ENCODE measurements around the gene ZYX.

The ZYX gene

DNA sequence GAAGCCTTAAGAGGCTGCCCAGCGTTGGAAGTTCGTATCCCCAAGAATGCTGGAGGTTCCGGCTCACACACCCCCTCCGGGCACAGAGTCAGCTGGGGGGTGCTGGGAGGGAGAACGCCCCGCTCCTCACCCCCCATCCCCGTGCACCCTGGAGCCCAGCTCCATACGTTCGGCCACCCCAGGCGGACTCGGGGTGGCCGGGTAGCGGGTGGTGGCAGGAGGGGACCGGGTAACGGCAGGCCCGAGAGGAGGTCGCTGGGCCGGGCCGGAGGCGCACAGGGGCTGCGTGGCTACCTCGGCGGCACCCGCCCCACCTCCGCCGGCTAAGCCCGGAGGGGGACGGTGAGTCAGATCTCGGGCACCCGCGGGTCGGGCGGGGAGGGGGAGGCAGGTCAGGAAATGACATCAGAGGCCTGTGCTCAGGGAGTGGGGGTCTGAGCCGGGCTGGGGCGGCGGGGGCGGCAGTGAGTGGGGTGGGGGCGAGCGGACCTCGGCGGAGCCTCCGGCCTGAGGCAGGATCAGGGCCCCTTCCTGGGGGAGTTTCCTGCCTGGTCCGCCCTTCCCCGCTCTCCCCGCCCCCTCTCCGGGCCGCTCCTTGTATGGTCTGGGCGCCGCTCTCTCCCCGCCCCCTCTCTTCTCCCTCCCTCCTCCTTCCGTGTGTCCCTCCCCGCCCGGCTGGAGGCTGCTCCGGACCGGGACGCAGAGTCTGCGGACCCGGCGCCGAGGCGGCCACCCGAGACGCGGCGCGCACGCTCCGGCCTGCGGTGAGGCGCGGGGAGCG, at the start of gene ZYX:
Gene ZYX (plus strand): TSS at position 700 of the 781 bp plus-strand sequence. CDS start 227 bp downstream, outside the sequence.
- peak; percentile 78 to 79 for DNase-seq (ENCODE audit: low read depth in 1 of 2, low spot score in 1 of 2)

DNA sequence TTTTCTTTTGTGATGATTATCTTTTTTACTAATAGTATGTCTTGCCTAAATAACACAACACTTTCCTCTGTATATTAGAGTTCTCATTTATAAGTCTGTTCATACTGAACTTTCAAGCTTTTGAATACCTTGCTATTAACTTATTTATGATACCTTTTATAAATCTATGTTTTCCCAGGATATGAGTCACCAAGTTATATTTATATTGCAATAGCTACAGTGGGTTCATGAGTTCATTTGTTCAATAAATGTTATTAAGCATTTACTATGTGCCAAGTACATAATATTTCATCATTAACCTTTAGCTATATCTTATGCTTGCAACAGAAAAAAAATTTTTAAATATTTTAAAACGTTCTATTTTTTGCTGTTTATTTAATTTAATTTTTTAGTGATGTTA, 46.9 kb upstream of the ZYX start:
- DNase-seq (ENCODE audit: low read depth in 1 of 2, low spot score in 1 of 2) = no peak

- no peak for DNase-seq (ENCODE audit: low read depth in 1 of 2, low spot score in 1 of 2)
These were observed 43.9 kb upstream of the ZYX start for GRCh38 chr7:143337216-143337615.

GRCh38 chr7:143341842-143342241, 39.3 kb upstream of the ZYX start:
- no peak for DNase-seq (ENCODE audit: low read depth in 1 of 2, low spot score in 1 of 2)

- DNase-seq (ENCODE audit: low read depth in 1 of 2, low spot score in 1 of 2) = no peak
These were observed 37.5 kb upstream of the ZYX start for GRCh38 chr7:143343596-143343995.

- peak; percentile 28 to 39 for DNase-seq (ENCODE audit: low read depth in 1 of 2, low spot score in 1 of 2)
These were observed 35.7 kb upstream of the ZYX start for GRCh38 chr7:143345428-143345900.

GRCh38 chr7:143346018-143346417, 35.1 kb upstream of the ZYX start:
- no peak for DNase-seq (ENCODE audit: low read depth in 1 of 2, low spot score in 1 of 2)

- DNase-seq (ENCODE audit: low read depth in 1 of 2, low spot score in 1 of 2) = no peak
These were observed 33.2 kb upstream of the ZYX start for GRCh38 chr7:143347950-143348349.

- no peak for DNase-seq (ENCODE audit: low read depth in 1 of 2, low spot score in 1 of 2)
These were observed 30.1 kb upstream of the ZYX start for GRCh38 chr7:143351060-143351459.

DNA sequence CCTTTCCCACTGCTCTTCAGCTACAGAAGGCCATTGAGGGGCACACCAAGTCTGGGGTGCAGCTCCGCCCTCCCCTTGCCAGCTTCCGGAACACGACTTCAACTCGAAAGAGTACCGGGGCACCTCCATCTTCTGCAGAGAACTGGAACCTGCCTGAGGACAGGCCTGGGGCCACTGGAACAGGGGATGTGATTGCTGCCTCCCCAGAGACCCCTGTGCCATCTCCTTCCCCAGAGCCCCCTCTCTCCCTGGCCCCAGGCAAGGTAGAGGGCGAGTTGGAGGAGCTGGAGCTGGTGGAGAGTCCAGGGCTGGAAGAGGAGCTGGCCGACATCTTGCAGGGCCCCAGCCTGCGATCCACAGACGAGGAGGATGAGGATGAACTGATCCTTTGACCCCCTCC, 29.6 kb upstream of the ZYX start:
- DNase-seq (ENCODE audit: low read depth in 1 of 2, low spot score in 1 of 2) = no peak

DNA sequence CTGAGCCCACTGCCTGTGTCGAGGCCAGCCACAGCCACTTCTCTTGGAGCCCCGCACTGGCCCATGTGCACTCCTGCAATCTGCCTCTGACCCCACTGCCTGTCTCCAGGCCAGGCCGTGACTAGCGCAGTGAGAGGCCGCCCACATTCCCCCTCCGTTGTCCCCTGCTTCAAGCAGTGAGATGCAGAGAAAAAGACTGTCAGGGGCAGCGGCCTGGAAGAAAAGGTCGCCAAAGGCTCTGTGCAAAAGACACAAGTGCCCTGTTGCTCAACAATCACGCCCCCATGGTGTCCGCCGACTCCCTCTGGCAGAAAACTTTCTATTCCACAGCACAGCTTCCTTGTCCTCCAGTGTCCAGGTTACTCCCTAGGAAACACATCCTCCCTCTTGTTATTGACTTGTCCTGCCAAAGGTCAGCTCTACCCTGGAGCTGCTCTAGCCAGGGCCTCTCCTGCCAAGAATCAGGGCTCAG, 28.6 kb upstream of the ZYX start:
- no peak for DNase-seq (ENCODE audit: low read depth in 1 of 2, low spot score in 1 of 2)

DNA sequence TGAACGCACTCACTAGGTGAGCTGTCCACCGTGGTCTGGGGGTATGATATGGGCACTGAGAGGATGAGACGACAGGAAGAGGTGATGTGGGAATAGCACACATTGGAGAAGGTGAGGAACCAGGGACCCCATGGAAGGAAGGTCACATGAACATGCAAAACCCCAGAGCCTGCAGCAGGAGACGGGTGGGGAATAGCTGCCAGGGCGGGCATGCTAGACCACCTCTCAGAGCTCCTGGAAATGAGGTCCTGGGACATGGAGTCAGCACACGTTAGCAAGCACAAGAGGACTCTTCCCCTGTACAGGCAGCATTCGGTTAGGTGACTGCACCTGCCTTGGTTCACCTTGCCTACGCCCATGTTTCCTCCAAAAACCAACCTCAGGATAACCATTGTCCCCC, 26.8 kb upstream of the ZYX start:
- no peak for DNase-seq (ENCODE audit: low read depth in 1 of 2, low spot score in 1 of 2)

DNA sequence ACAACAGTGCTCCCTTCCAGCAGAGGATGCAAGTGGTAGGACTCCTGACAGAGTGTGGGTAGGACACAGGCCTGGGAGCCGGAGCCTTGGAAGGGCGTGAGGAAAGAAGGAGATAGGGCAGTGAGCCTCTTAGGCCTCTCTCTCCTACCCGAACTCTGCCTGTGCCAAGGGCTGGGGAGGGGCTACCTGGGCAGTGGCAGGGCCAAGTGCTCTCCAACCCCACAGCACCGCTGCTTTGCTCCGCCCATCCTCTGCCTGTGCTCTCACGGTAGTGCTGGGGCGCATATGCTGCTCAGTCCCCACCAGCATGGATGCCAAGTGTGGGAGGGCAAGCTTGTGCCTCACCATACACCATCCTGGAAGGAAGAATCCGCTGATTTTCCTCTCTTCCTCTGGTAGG, 26.2 kb upstream of the ZYX start:
- no peak for DNase-seq (ENCODE audit: low read depth in 1 of 2, low spot score in 1 of 2)

GRCh38 chr7:143355450-143356385, 25.4 kb upstream of the ZYX start:
- DNase-seq (ENCODE audit: low read depth in 1 of 2, low spot score in 1 of 2) = no peak

- DNase-seq (ENCODE audit: low read depth in 1 of 2, low spot score in 1 of 2) = no peak
These were observed 24.6 kb upstream of the ZYX start for GRCh38 chr7:143356414-143357050.

DNA sequence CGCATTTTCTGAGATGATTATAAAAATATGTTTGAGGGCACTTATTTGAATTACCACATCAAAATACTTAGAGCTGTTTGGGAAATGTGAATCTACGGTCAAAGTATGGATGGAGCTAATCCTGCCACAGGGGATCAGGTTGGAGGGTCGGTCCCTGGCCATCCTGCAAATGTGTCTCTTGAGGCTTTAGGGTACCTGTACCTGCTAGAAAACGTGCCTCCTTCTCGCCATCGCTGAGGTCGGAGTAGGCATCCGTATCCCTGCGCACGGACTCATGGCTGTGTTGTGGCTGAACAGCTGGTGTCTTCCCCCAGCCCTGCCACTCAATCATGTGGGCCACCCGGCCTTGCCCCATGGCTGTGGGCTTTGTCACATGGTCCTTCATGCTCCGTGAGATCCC, 22.5 kb upstream of the ZYX start:
- DNase-seq (ENCODE audit: low read depth in 1 of 2, low spot score in 1 of 2) = no peak

GRCh38 chr7:143359771-143360353, 21.3 kb upstream of the ZYX start:
- no peak for DNase-seq (ENCODE audit: low read depth in 1 of 2, low spot score in 1 of 2)

- DNase-seq (ENCODE audit: low read depth in 1 of 2, low spot score in 1 of 2) = no peak
These were observed 20.2 kb upstream of the ZYX start for GRCh38 chr7:143360788-143361551.

DNA sequence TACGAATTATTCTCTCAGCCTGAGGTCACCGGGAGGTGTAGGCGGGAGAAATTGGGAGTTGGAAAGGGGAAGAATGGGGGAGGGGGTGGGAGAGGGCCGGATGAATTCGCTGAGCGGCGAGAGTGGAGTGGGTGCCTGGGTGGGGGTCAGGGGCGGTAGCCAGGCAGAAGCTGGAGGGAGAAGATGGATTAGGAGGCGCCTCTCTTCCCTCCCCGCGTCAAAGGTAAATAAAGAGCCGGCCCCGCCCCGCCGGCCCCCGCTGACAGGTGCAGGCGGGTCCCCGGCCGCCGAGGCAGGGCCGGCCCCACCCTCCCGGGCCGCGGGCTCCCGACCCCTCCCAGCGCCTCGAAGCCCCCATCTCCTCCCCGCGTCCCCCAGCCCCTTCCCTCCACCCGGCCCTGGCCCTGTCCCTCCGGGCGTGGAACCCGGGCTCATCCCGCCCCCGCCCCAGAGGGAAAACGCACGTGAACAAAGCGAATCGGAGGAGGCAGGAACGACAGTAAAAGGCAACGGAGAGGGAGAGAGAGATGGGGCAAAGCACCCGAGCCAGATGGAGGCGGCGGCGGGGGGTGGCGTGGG, 19.5 kb upstream of the ZYX start:
- no peak for DNase-seq (ENCODE audit: low read depth in 1 of 2, low spot score in 1 of 2)

All from activated CD4-positive, alpha-beta T cell treated with anti-CD3 and anti-CD28 coated beads, Interleukin-2, amount 50 U/mL, for 24 hours (primary cell).